Measurements from ENCODE around the gene SCAMP1. TPM values are rescaled to one million over a fixed set of nuclear protein-coding genes. Genes with fewer than 3 reads are reported as not detected.
"Not testable (repeated sequence)": the region's sequence is repeated elsewhere in the genome, so short reads cannot be mapped to it uniquely, and the experiment has no call there.

SCAMP1 gene
- polyA plus RNA-seq, 3 donors from 2014 or later, result 30.6 to 42.4 (median 42.0) TPM

GRCh38 chr5:78369680-78370079 is 9.3 kb downstream of the SCAMP1 start:
- Mint-ChIP-seq H3K27me3 (ENCODE audit: low read depth in 3 of 3) (no peaks in the 10 kb centered on the region), H3K27ac (no peak overlapping the region), H3K36me3 (no peaks in the 10 kb centered on the region), H3K4me3 (no peak overlapping the region), H3K4me1 (peaks cover 22 to 36% of the 10 kb centered on the region in 2 donors), H3K9me3 (no peaks in the 10 kb centered on the region)
- DNase-seq, result no peak

GRCh38 chr5:78373231-78373630 is 12.8 kb downstream of the SCAMP1 start:
- Mint-ChIP-seq H3K27ac (no peak overlapping the region), H3K4me1 (peaks cover 13 to 39% of the 10 kb centered on the region in 2 donors), H3K27me3 (ENCODE audit: low read depth in 3 of 3) (no peaks in the 10 kb centered on the region), H3K36me3 (no peaks in the 10 kb centered on the region), H3K4me3 (no peak overlapping the region), H3K9me3 (no peaks in the 10 kb centered on the region)
- no peak for DNase-seq

DNA sequence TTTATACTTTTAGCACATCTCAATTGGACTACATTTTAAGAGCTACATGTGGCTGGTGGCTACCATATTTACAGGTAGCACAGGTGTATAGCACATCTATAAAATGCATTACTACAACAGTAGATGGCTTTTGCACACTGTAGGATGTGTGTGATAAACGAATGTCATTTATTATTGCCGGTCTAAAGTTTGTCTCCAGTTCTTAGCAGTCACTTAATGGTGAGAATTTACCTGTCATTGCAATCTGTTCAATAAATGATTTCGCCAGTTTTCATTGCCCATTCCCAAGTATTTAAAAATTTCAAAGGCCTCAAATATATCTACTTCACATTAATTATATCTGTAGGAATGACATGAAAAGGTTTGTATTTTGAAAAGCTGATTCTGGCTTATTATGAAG is 15.9 kb downstream of the SCAMP1 start:
- Mint-ChIP-seq H3K27ac (no peak overlapping the region), H3K4me1 (peaks cover 8 to 35% of the 10 kb centered on the region in 2 donors), H3K36me3 (peaks cover 0 to 3% (median 0%) of the 10 kb centered on the region in 3 donors), H3K9me3 (no peaks in the 10 kb centered on the region), H3K27me3 (ENCODE audit: low read depth in 3 of 3) (no peaks in the 10 kb centered on the region), H3K4me3 (no peak overlapping the region)
- no peak for DNase-seq

- H3K4me1 Mint-ChIP-seq, result peaks cover 7 to 31% of the 10 kb centered on the region in 2 donors
- DNase-seq, result no peak
- no peaks in the 10 kb centered on the region for H3K9me3 Mint-ChIP-seq
- no peak overlapping the region for H3K4me3 Mint-ChIP-seq
- no peaks in the 10 kb centered on the region for H3K27me3 Mint-ChIP-seq (ENCODE audit: low read depth in 3 of 3)
- peaks cover 0 to 6% (median 0%) of the 10 kb centered on the region in 3 donors for H3K36me3 Mint-ChIP-seq
- no peak overlapping the region for H3K27ac Mint-ChIP-seq
These were observed 16.8 kb downstream of the SCAMP1 start for GRCh38 chr5:78377056-78377717.

DNA sequence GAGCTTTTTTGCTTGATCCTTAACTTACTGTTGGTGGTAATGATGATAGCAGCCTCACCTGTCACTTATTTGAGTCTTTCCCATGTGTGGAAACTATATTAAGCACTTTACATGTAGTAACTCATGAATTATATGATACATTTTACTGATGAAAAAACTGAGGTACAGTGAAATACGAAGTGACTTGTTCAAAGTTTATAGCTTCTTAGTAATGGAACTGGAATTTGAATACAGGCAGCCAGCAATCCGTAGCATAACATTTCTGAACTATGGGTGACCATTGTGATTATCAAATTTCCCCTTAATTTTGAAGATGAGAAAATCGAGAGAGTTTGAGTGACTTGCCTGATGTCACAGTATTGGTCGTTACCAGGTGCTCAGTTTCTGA is 17.3 kb downstream of the SCAMP1 start:
- no peak for DNase-seq
- Mint-ChIP-seq H3K4me3 (no peak overlapping the region), H3K27ac (no peak overlapping the region), H3K36me3 (peaks cover 0 to 6% (median 0%) of the 10 kb centered on the region in 3 donors), H3K9me3 (no peaks in the 10 kb centered on the region), H3K4me1 (peaks cover 7 to 27% of the 10 kb centered on the region in 2 donors), H3K27me3 (ENCODE audit: low read depth in 3 of 3) (no peaks in the 10 kb centered on the region)

- Mint-ChIP-seq H3K36me3 (peaks cover 18 to 23% (median 20%) of the 10 kb centered on the region in 3 donors), H3K4me1 (peaks cover 28 to 53% of the 10 kb centered on the region in 2 donors), H3K9me3 (peaks cover 6 to 26% (median 16%) of the 10 kb centered on the region in 6 donors), H3K27me3 (ENCODE audit: low read depth in 3 of 3) (peaks cover 0 to 1% (median 0%) of the 10 kb centered on the region in 3 donors), H3K27ac (no peak overlapping the region), H3K4me3 (no peak overlapping the region)
- no peak for DNase-seq
These were observed 27.2 kb downstream of the SCAMP1 start for GRCh38 chr5:78387468-78388153.

DNA sequence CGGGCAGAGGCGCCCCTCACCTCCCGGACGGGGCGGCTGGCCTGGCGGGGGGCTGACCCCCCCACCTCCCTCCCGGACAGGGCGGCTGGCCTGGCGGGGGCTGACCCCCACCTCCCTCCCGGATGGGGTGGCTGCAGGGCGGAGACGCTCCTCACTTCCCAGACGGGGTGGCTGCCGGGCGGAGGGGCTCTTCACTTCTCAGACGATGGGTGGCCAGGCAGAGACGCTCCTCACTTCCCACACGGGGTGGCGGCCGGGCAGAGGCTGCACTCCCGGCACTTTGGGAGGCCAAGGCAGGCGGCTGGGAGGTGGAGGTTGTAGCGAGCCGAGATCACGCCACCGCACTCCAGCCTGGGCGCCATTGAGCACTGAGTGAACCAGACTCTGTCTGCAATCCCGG is 30.9 kb downstream of the SCAMP1 start:
- DNase-seq; H3K27ac Mint-ChIP-seq; H3K4me3 Mint-ChIP-seq; H3K27me3 Mint-ChIP-seq (ENCODE audit: low read depth in 3 of 3): not testable (repeated sequence)
- Mint-ChIP-seq H3K9me3 (peaks cover 4 to 11% (median 7%) of the 10 kb centered on the region in 6 donors), H3K36me3 (peaks cover 9 to 25% (median 20%) of the 10 kb centered on the region in 3 donors), H3K4me1 (peaks cover 10 to 45% of the 10 kb centered on the region in 2 donors)

DNA sequence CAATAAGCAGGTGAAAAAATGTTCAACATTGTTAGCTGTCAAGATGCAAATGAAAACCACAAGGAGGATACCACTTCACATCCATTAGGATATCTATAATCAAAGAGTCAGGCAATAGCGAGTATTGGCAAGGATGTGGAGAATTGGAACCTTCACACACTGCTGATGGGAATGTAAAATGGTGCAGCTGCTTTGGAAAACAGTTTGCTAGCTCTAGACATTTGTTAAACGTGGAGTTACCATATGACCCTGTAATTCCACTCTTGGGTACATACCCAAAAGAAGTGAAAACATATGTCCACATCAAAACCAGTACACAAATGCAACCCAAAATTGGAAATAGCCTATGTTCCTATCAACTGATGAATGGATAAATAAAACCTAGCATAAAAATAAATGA is 37.4 kb downstream of the SCAMP1 start:
- H3K36me3 Mint-ChIP-seq, result peaks cover 0 to 5% (median 3%) of the 10 kb centered on the region in 3 donors
- peaks cover 0 to 5% (median 0%) of the 10 kb centered on the region in 6 donors for H3K9me3 Mint-ChIP-seq
- no peak for DNase-seq
- H3K27ac Mint-ChIP-seq, result no peak overlapping the region
- H3K4me3 Mint-ChIP-seq, result no peak overlapping the region
- H3K4me1 Mint-ChIP-seq, result peaks cover 18 to 58% of the 10 kb centered on the region in 2 donors
- H3K27me3 Mint-ChIP-seq (ENCODE audit: low read depth in 3 of 3), result no peaks in the 10 kb centered on the region

GRCh38 chr5:78399116-78399515 is 38.7 kb downstream of the SCAMP1 start:
- Mint-ChIP-seq H3K27me3 (ENCODE audit: low read depth in 3 of 3) (no peaks in the 10 kb centered on the region), H3K27ac (no peak overlapping the region), H3K36me3 (peaks cover 0 to 5% (median 3%) of the 10 kb centered on the region in 3 donors), H3K4me3 (no peak overlapping the region), H3K4me1 (peaks cover 18 to 49% of the 10 kb centered on the region in 2 donors), H3K9me3 (peaks cover 0 to 5% (median 0%) of the 10 kb centered on the region in 6 donors)
- DNase-seq, result no peak

GRCh38 chr5:78404682-78405293 is 44.4 kb downstream of the SCAMP1 start:
- peaks cover 30 to 77% of the 10 kb centered on the region in 2 donors for H3K4me1 Mint-ChIP-seq
- peaks cover 0 to 3% (median 0%) of the 10 kb centered on the region in 3 donors for H3K36me3 Mint-ChIP-seq
- H3K4me3 Mint-ChIP-seq, result no peak overlapping the region
- H3K27ac Mint-ChIP-seq, result no peak overlapping the region
- H3K9me3 Mint-ChIP-seq, result peaks cover 0 to 5% (median 0%) of the 10 kb centered on the region in 6 donors
- no peaks in the 10 kb centered on the region for H3K27me3 Mint-ChIP-seq (ENCODE audit: low read depth in 3 of 3)
- no peak for DNase-seq

GRCh38 chr5:78405829-78406750 is 45.7 kb downstream of the SCAMP1 start:
- no peak overlapping the region for H3K4me3 Mint-ChIP-seq
- H3K27me3 Mint-ChIP-seq (ENCODE audit: low read depth in 3 of 3), result no peaks in the 10 kb centered on the region
- no peaks in the 10 kb centered on the region for H3K9me3 Mint-ChIP-seq
- DNase-seq, result no peak
- peaks cover 0 to 3% (median 0%) of the 10 kb centered on the region in 3 donors for H3K36me3 Mint-ChIP-seq
- H3K27ac Mint-ChIP-seq, result no peak overlapping the region
- peaks cover 29 to 67% of the 10 kb centered on the region in 2 donors for H3K4me1 Mint-ChIP-seq

DNA sequence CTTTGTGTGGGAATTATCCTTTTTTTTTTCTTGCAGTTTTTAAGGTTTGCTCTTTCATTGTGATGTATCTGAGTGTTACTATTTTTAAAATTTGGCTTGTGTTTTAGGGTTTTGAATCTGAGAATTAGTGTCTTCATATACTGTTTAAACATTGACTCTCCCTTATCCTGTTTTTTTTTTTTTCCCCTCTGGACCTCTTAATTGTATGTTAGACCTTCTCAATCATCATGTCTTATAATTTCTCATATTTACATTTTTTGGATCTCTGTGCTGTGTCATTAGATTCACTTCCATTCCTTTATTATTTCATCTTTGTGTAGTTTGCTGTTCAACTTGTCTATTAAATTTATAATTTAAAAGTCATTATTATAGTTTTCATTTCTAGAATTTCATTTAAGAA is 47.0 kb downstream of the SCAMP1 start:
- no peak for DNase-seq
- Mint-ChIP-seq H3K9me3 (no peaks in the 10 kb centered on the region), H3K27ac (no peak overlapping the region), H3K4me3 (no peak overlapping the region), H3K36me3 (peaks cover 0 to 3% (median 0%) of the 10 kb centered on the region in 3 donors), H3K27me3 (ENCODE audit: low read depth in 3 of 3) (no peaks in the 10 kb centered on the region), H3K4me1 (peaks cover 28 to 65% of the 10 kb centered on the region in 2 donors)

GRCh38 chr5:78411586-78411985 is 51.2 kb downstream of the SCAMP1 start:
- Mint-ChIP-seq H3K36me3 (peaks cover 6 to 9% (median 8%) of the 10 kb centered on the region in 3 donors), H3K4me3 (no peak overlapping the region), H3K4me1 (peaks cover 18 to 53% of the 10 kb centered on the region in 2 donors), H3K27me3 (ENCODE audit: low read depth in 3 of 3) (no peaks in the 10 kb centered on the region), H3K9me3 (no peaks in the 10 kb centered on the region), H3K27ac (no peak overlapping the region)
- DNase-seq, result no peak

All from immature natural killer cell (primary cell).